SJSA1 (cell line): ENCODE measurements around the gene GNA12. TPM values are rescaled to one million over a fixed set of nuclear protein-coding genes. Genes with fewer than 3 reads are reported as not detected.
A peak's percentile ranks its signal among the peaks of the same experiment; 100 is the strongest.
"Not testable (repeated sequence)": the region's sequence is repeated elsewhere in the genome, so short reads cannot be mapped to it uniquely, and the experiment has no call there.

Experiments used
- DNase-seq, 2 experiments: peaks; one replicate each; pipeline ENCODE4 v3.0.0-alpha.2; 2015 to 2020; ENCODE audit warnings: low spot score in 2 of 2, low read depth in 1 of 2
- H3K27ac ChIP-seq: fragments of 250-450 bp; sonication (Bioruptor Pico); 2 replicates; pipeline ENCODE4 v1.5.1; 2020; ENCODE audit warnings: mild to moderate bottlenecking, moderate library complexity
- H3K27me3 ChIP-seq: fragments of 250-450 bp; sonication (Bioruptor Pico); replicated peaks from 2 replicates; pipeline ENCODE4 v1.5.1; 2020; ENCODE audit warnings: mild to moderate bottlenecking, moderate library complexity
- H3K36me3 ChIP-seq: fragments of 250-450 bp; sonication (Bioruptor Pico); 2 replicates; pipeline ENCODE4 v1.5.1; 2020; ENCODE audit warnings: mild to moderate bottlenecking
- H3K4me1 ChIP-seq: fragments of 250-450 bp; sonication (Bioruptor Pico); replicated peaks from 2 replicates; pipeline ENCODE4 v1.6.1; 2021; ENCODE audit warnings: mild to moderate bottlenecking
- H3K4me3 ChIP-seq: fragments of 250-450 bp; sonication (Bioruptor Pico); 2 replicates; pipeline ENCODE4 v1.5.1; 2020; ENCODE audit warnings: mild to moderate bottlenecking
- H3K9me3 ChIP-seq: fragments of 250-450 bp; sonication (Bioruptor Pico); replicated peaks from 2 replicates; pipeline ENCODE4 v1.5.1; 2020; ENCODE audit warnings: mild to moderate bottlenecking
- total RNA-seq: library from RNA; depleted of rRNA; stranded (reverse); fragments of >200 nt; shearing (Covaris generic); gene quantifications from 2 replicates; pipeline ENCODE4 v1.2.3, GENCODE V29; 2014

GNA12 gene
- total RNA-seq, 1 experiment from 2014 or later: 31.2 TPM

DNA sequence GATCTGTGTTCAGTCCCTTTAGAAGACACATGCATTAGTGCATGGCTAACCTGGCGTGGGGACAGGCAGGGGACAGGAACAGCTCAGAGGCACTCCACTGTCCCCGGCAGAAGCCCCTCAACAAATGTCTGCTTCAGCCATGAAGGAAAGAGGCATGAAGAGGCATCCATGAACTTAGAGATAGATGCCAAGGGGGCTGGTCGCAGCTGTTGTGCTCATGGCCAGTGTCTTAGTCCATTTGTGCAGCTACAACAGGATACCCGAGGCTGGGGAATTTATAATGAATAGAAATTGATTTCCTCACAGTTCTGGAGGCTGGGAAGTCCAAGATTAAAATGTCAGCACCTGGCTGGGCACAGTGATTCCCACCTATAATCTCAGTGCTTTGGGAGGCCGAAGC is 14.5 kb upstream of the GNA12 start:
- H3K36me3 ChIP-seq: no peaks in the 10 kb centered on the region
- no peaks in the 10 kb centered on the region for H3K27me3 ChIP-seq
- H3K27ac ChIP-seq: no peak overlapping the region
- no peaks in the 10 kb centered on the region for H3K9me3 ChIP-seq
- no peak overlapping the region for H3K4me3 ChIP-seq
- DNase-seq: no peak
- peaks cover 12% of the 10 kb centered on the region for H3K4me1 ChIP-seq

DNA sequence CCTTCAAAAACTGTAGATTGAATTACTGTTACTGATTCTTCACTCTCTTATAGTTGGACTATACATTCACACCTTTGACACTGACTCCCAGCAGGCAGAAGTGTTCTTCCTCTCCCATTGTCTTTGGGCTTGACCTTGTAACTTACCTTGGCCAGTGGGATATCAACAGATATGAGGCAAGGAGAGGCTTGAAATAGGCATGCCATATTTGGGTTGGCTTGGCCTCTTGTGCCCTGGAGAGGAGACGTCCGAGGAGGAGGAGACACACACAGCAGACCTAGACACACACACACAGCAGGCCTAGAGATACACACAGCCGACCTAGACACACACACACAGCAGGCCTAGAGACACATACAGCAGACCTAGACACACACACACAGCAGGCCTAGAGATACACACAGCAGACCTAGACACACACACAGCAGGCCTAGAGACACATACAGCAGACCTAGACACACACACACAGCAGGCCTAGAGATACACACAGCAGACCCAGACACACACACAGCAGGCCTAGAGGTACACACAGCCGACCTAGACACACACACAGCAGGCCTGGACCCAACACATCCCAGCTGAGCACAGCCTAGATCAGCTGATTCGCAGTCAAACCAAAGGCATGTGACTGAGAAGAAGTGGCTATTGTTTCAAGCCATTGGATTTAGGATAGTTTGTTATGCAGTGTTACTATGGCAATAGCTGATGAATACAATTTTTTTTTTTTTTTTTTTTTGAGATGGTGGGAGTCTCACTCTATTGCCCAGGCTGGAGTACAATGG is 12.5 kb upstream of the GNA12 start:
- no peak overlapping the region for H3K27ac ChIP-seq
- H3K4me1 ChIP-seq: peaks cover 9% of the 10 kb centered on the region
- no peak overlapping the region for H3K4me3 ChIP-seq
- H3K36me3 ChIP-seq: no peaks in the 10 kb centered on the region
- DNase-seq: no peak
- H3K27me3 ChIP-seq: no peaks in the 10 kb centered on the region
- H3K9me3 ChIP-seq: no peaks in the 10 kb centered on the region

DNA sequence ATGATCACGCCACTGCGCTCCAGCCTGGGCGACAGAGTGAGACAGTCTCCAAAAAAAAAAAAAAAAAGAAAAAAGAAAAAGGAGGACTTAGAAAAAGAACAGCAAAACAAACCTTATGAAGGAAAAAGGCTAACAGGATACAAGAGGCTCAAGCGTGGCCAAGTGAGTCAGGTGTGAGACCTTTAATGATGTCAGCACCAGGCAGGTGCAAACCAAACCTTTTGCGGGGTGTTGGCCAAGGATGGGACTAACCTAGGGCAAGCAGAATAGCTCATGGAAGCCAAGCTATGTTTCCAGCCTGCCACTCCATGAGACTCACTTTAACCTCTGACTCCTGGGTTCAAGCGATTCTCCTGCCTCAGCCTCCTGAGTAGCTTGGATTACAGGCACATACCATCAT is 11.3 kb upstream of the GNA12 start:
- Histone ChIP-seq H3K27me3 (no peaks in the 10 kb centered on the region), H3K4me1 (peaks cover 14% of the 10 kb centered on the region), H3K36me3 (no peaks in the 10 kb centered on the region), H3K4me3 (no peak overlapping the region), H3K27ac (no peak overlapping the region), H3K9me3 (no peaks in the 10 kb centered on the region)
- DNase-seq: no peak

DNA sequence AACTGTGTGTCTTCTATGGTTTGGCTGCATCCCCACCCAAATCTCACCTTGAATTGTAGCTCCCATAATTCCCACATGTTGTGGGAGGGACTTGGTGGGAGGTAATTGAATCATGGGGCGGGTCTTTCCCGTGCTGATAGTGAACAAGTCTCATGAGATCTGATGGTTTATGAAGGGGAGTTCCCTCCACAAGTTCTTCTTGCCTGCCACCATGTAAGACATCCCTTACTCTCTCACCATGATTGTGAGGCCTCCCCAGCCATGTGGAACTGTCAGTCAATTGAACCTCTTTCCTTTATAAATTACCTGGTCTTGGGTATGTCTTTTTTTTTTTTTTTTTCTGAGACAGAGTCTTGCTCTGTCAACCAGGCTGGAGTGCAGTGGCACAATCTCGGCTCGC is 9.4 kb upstream of the GNA12 start:
- not testable (repeated sequence) for H3K4me3 ChIP-seq, H3K9me3 ChIP-seq, H3K27me3 ChIP-seq, H3K36me3 ChIP-seq, DNase-seq, H3K27ac ChIP-seq
- peaks cover 14% of the 10 kb centered on the region for H3K4me1 ChIP-seq

DNA sequence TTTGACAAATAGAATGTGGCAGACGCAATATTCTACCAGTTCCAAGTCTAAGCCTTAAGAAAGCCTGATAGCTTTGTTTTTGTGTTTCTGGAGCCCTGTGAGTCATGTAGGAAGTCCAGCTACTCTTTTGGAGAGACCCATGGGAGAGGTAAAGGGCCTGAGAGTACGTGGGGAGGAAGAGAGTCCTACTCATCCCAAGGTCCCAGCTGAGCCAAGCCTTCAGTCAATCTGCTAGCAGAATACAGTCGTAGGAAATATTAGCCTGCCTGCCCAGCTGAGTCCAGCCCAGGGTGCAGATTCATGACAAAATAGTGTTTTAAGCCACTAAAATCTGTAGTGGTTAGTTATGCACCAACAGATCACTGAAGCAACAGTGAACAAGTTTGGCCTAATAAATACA is 9.0 kb upstream of the GNA12 start:
- peaks cover 14% of the 10 kb centered on the region for H3K4me1 ChIP-seq
- H3K27me3 ChIP-seq: no peaks in the 10 kb centered on the region
- no peak overlapping the region for H3K27ac ChIP-seq
- H3K4me3 ChIP-seq: no peak overlapping the region
- H3K9me3 ChIP-seq: no peaks in the 10 kb centered on the region
- DNase-seq: no peak
- H3K36me3 ChIP-seq: no peaks in the 10 kb centered on the region

DNA sequence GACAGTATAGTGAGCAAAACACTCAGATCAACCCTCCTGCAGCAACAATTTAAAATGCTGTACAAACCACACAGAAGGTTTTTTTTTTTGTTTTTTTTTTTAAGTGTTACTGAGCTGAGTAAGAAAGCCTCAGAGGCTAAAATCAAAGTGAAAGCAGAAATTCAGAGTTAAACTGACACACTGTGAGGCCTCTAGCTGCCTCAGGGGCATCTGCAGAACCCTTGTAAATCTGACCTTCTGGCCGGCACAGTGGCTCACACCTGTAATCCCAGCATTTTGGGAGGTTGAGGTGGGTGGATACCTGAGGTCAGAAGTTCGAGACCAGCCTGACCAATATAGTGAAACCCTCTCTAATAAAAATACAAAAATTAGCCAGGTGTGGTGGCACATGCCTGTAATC is 7.4 kb upstream of the GNA12 start:
- no peaks in the 10 kb centered on the region for H3K36me3 ChIP-seq
- no peak overlapping the region for H3K4me3 ChIP-seq
- H3K4me1 ChIP-seq: peaks cover 14% of the 10 kb centered on the region
- no peak for DNase-seq
- H3K27ac ChIP-seq: no peak overlapping the region
- no peaks in the 10 kb centered on the region for H3K9me3 ChIP-seq
- H3K27me3 ChIP-seq: no peaks in the 10 kb centered on the region

DNA sequence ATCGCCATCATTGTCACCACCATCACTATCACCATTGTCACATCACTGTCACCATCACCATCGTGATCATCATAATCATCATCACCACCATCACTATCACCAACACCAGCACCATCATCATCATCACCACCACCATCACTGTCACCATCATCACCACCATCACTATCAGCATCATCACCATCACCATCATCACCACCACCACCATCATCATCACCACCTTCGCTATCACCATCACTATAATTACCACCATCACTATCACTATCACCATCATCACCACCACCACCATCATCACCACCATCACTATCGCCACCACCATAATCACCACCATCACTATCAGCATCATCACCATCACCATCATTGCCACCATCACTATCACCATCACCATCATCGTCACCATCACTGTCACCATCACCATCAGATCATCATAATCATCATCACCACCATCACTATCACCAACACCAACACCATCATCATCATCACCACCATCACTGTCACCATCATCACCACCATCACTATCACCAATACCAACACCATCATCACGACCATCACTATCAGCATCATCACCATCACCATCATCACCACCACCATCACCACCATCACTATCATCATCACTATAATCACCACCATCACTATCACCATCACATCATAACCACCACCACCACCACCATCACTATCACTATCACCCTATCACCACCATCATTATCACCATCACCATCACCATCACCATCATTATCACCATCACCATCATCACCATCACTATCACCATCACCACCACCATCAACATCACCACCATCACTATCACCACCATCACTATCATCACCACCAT is 6.0 kb upstream of the GNA12 start:
- no peaks in the 10 kb centered on the region for H3K36me3 ChIP-seq
- H3K4me3 ChIP-seq: no peak overlapping the region
- H3K27ac ChIP-seq: no peak overlapping the region
- peaks cover 14% of the 10 kb centered on the region for H3K4me1 ChIP-seq
- H3K9me3 ChIP-seq: no peaks in the 10 kb centered on the region
- no peaks in the 10 kb centered on the region for H3K27me3 ChIP-seq
- DNase-seq: no peak

DNA sequence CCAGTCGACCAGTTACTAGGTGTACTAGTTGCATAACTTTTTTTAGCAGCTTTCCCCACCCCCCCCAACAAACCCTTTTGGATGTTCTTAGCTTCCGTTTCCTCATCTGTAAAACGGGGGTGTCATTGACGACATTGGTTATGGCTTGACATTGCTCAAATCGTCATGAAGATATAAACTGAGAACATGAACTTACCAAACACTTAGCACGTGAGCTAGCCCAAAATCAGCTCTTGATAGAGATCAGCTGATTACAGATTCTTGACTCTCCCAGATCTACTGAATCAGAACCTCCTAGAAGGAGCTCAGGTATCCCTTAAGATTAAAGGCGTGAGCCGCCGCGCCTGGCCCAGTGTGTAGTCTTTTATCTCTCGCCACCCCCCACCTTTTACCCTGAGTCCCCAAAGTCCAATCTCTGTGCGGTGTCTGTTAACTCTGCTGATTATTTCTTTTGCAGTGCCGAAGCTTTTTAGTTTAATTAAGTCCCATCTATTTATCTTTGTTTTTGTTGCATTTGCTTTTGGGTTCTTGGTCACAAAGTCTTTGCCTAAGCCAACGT is 1.0 kb upstream of the GNA12 start:
- no peak overlapping the region for H3K27ac ChIP-seq
- no peaks in the 10 kb centered on the region for H3K27me3 ChIP-seq
- H3K9me3 ChIP-seq: no peaks in the 10 kb centered on the region
- DNase-seq: no peak
- no peak overlapping the region for H3K4me3 ChIP-seq
- H3K4me1 ChIP-seq: peaks cover 18% of the 10 kb centered on the region
- H3K36me3 ChIP-seq: peaks cover 33% of the 10 kb centered on the region

DNA sequence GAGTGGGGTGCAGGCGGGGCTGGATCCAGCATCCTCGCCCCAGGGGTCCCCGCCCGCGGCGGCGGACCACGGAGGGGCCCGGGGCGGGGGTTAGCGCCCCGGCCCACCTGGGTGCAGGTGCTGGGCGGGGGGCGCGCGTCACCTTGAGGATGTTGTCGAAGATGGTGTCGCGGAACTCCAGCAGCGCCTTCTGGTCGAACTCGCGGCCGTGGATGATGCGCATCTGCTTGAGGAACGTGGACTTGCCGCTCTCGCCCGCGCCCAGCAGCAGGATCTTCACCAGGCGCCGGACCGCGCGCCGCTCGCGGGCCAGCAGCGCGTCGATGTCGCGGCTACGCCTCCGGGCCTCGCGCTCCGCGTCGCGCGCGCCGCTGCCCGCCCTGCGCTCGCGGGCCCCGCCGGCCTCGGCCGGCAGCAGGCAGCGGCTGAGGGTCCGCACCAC is 376 bp downstream of the GNA12 start:
- Histone ChIP-seq H3K36me3 (peaks cover 47% of the 10 kb centered on the region), H3K27me3 (no peaks in the 10 kb centered on the region), H3K9me3 (no peaks in the 10 kb centered on the region), H3K4me3 (peak overlapping the region; percentile 80), H3K27ac (no peak overlapping the region), H3K4me1 (peaks cover 18% of the 10 kb centered on the region)
- no peak for DNase-seq

DNA sequence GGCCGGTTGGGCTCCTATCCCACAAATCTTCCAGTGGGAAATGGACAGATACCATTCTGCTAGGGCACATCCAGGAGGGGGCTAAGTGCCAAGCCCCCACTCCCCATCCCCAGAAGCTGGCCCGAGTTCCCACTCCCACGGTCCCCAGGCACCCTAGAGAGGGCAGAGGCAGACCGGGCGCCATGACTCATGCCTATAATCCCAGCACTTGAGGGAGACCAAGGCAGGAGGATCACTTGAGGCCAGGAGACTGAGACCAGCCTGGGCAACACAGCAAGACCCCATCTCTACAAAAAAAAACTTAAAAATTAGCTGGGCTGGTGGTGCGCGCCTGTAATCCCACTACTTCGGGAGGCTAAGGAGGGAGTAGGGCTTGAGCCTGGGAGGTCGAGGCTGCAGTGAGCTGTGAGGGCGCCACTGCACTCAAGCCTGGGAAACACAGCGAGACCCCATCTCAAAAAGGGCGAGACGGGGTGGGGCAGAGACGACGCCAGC is 870 bp downstream of the GNA12 start:
- Histone ChIP-seq H3K27me3 (no peaks in the 10 kb centered on the region), H3K9me3 (no peaks in the 10 kb centered on the region), H3K36me3 (peaks cover 48% of the 10 kb centered on the region), H3K27ac (no peak overlapping the region), H3K4me3 (peak overlapping the region; percentile 80), H3K4me1 (peaks cover 18% of the 10 kb centered on the region)
- DNase-seq: no peak

DNA sequence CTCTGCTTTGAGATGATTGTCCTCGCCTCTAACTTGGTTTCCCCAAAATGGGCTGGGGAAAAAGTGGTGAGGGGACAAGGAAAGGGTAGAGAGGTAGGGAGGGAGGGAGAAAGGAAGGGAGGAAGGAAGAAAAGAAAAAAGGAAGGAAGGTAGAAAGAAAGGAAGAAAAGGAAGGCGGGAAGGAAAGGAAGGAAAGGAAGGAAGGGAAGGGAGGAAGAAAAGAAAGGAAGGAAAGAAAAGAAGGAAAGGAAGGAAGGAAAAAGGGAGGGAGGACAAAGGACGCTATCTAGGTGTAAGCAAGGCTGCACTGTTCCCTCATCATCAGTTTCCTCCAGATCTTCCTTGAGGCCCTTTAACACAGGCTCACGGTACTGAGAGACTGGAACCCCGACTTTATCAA is 2.2 kb downstream of the GNA12 start:
- DNase-seq: no peak
- H3K27me3 ChIP-seq: no peaks in the 10 kb centered on the region
- no peaks in the 10 kb centered on the region for H3K9me3 ChIP-seq
- no peak overlapping the region for H3K4me3 ChIP-seq
- peaks cover 56% of the 10 kb centered on the region for H3K36me3 ChIP-seq
- H3K27ac ChIP-seq: no peak overlapping the region
- H3K4me1 ChIP-seq: peaks cover 25% of the 10 kb centered on the region

DNA sequence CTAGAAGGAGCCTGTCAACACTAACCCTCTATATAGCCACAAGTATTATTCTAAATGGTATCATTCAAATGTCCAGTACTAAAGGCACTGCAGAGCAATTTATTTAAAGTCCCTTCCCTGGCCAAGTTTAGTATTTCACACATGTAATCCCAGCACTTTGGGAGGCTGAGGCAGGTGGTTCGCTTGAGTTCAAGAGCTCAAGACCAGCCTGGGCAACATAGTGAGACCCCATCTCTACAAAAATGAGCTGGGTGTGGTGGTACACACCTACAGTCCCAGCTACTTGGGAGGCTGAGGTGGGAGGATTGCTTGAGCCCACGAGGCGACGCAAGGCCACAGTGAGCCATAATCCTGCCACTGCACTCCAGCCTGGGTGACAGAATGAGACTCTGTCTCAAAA is 3.6 kb downstream of the GNA12 start:
- H3K27ac ChIP-seq: no peak overlapping the region
- peaks cover 25% of the 10 kb centered on the region for H3K4me1 ChIP-seq
- no peaks in the 10 kb centered on the region for H3K27me3 ChIP-seq
- H3K4me3 ChIP-seq: no peak overlapping the region
- no peaks in the 10 kb centered on the region for H3K9me3 ChIP-seq
- H3K36me3 ChIP-seq: peaks cover 71% of the 10 kb centered on the region
- no peak for DNase-seq

DNA sequence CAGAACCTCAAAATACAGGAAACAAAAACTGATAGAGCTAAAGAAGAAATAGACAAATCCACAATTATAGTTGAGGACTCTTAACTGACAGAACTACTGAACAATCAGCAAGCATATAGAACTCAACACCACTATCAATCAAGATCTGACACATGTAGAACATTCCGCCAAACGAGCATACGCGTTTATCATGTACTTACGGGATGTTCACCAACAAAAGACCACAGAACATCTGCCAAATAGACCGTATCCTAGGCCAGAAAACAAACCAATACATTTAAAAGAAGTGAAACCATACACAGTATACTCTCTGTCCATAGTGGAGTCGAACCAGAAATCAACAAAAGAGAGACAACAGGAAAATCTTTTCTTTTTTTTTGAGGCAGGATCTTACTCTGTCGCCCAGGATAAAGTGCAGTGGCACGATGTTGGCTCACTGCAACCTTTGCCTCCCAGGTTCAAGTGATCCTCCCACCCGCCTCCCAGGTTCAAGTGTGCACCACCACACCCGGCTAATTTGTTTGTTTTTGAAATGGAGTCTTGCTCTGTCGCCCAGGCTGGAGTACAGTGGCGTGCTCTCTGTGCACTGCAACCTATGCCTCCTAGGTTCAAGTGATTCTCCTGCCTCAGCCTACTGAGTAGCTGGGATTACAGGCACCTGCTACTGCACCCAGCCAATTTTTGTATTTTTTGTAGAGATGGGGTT is 5.1 kb downstream of the GNA12 start:
- no peaks in the 10 kb centered on the region for H3K9me3 ChIP-seq
- H3K27ac ChIP-seq: no peak overlapping the region
- H3K27me3 ChIP-seq: no peaks in the 10 kb centered on the region
- peaks cover 22% of the 10 kb centered on the region for H3K4me1 ChIP-seq
- no peak overlapping the region for H3K4me3 ChIP-seq
- no peak for DNase-seq
- H3K36me3 ChIP-seq: peaks cover 85% of the 10 kb centered on the region
